T-cell (primary cell): ENCODE results near the gene TBK1. TPM values are rescaled to one million over a fixed set of nuclear protein-coding genes. Genes with fewer than 3 reads are reported as not detected.
"Not testable (repeated sequence)": the region's sequence is repeated elsewhere in the genome, so short reads cannot be mapped to it uniquely, and the experiment has no call there.

Experiments used
- ATAC-seq, 4 experiments: fragments of 200-7000 bp in 3 of 4; fragments of 150-1000 bp in 1 of 4; cut with Tn5 transposase; replicated peaks in 1 of 4; 1 replicate in 3 of 4; 2 replicates in 1 of 4; pipeline ENCODE4 v1.10.0; 2021; ENCODE audit warnings: moderate library complexity in 3 of 4, mild to moderate bottlenecking in 2 of 4, moderate number of reproducible peaks in 1 of 4
- CTCF ChIA-PET, 2 donors: fragments of 300-600 bp; sonication (Branson Sonifier 250); formaldehyde crosslinking; loops; one replicate each; lab custom pipeline; 2022; ENCODE audit warnings: antibody characterized with exemption in 2 of 2; lab: Charles Lee
- POLR2A ChIA-PET, 2 donors: fragments of 300-600 bp; sonication (Branson Sonifier 250); formaldehyde crosslinking; loops; one replicate each; lab custom pipeline; 2022; ENCODE audit warnings: antibody characterized with exemption in 2 of 2; lab: Charles Lee
- DNase-seq, 35 experiments: peaks; one replicate each; pipeline versions ENCODE4 v3.0.0 to v3.0.0-alpha.2; 2013 to 2023
- H3K27ac ChIP-seq: one replicate; pipeline ENCODE4 v1.5.1; 2013; ENCODE audit warnings: low read length
- H3K27me3 ChIP-seq, 2 experiments: replicated peaks in 1 of 2; 1 replicate in 1 of 2; 2 replicates in 1 of 2; pipeline versions ENCODE4 v1.6.1 to v1.7.0; 2013; ENCODE audit warnings: low read length in 1 of 2, mixed read lengths in 1 of 2; ENCODE audit not compliant: control insufficient read depth in 2 of 2, insufficient read depth in 2 of 2; ENCODE audit errors: extremely low read depth in 1 of 2
- H3K36me3 ChIP-seq, 2 donors: 1 replicate in 1 of 2; 2 replicates in 1 of 2; pipeline versions ENCODE4 v1.6.1 to v1.7.0; 2013; ENCODE audit warnings: low read length in 1 of 2; ENCODE audit not compliant: control insufficient read depth in 2 of 2, insufficient read depth in 1 of 2; ENCODE audit errors: extremely low read depth in 1 of 2
- H3K4me1 ChIP-seq, 2 experiments: 1 replicate in 1 of 2; 2 replicates in 1 of 2; pipeline versions ENCODE4 v1.6.1 to v1.7.0; 2013; ENCODE audit warnings: low read length in 2 of 2, mixed read lengths in 1 of 2; ENCODE audit not compliant: insufficient read depth in 2 of 2, control insufficient read depth in 1 of 2; ENCODE audit errors: extremely low read depth in 1 of 2
- H3K4me3 ChIP-seq, 2 donors: 1 replicate in 1 of 2; 2 replicates in 1 of 2; pipeline versions ENCODE4 v1.5.1 to v1.7.0; 2013; ENCODE audit warnings: mild to moderate bottlenecking in 2 of 2, low read length in 1 of 2, moderate library complexity in 1 of 2; ENCODE audit not compliant: control insufficient read depth in 1 of 2; ENCODE audit errors: extremely low read depth in 1 of 2
- H3K9me3 ChIP-seq: 2 replicates; pipeline ENCODE4 v1.7.0; 2013
- H3K27ac Mint-ChIP-seq, 2 donors: one replicate each; pipeline ENCODE4 v1.8.0; 2020 to 2021; ENCODE audit warnings: mild to moderate bottlenecking in 2 of 2, mixed read lengths in 2 of 2
- H3K27me3 Mint-ChIP-seq, 2 donors: one replicate each; pipeline ENCODE4 v1.8.0; 2021 to 2022; ENCODE audit warnings: mixed read lengths in 2 of 2
- H3K36me3 Mint-ChIP-seq: one replicate; pipeline ENCODE4 v1.8.0; 2021; ENCODE audit warnings: mixed read lengths
- H3K4me1 Mint-ChIP-seq, 3 donors: one replicate each; pipeline ENCODE4 v1.8.0; 2020 to 2022; ENCODE audit warnings: mixed read lengths in 3 of 3, mild to moderate bottlenecking in 1 of 3
- H3K4me3 Mint-ChIP-seq, 3 donors: one replicate each; pipeline ENCODE4 v1.8.0; 2020 to 2022; ENCODE audit warnings: mild to moderate bottlenecking in 3 of 3, mixed read lengths in 3 of 3, moderate library complexity in 3 of 3
- H3K9me3 Mint-ChIP-seq, 3 donors: one replicate each; pipeline ENCODE4 v1.8.0; 2020 to 2022; ENCODE audit warnings: mixed read lengths in 3 of 3
- WGBS: methylation state at CpG from one replicate; pipeline ENCODE4 v1.1.5; 2013; ENCODE audit warnings: missing lambda C conversion rate; ENCODE audit not compliant: insufficient coverage; 5-methylcytosine and 5-hydroxymethylcytosine counted together
- total RNA-seq, 35 experiments: library from RNA in 6 of 35; stranded (reverse) in 6 of 35; fragments of 120-200 nt in 1 of 35; gene quantifications; one replicate each; pipeline versions ENCODE4 v1.2.1 to v1.2.4 and lab custom pipeline; 2013 to 2026

The TBK1 gene
- total RNA-seq, 5 donors from 2014 or later (not counting 1 experiment from before 2014, with no cell fraction given), result 8.9 to 20.0 (median 13.5) TPM

DNA sequence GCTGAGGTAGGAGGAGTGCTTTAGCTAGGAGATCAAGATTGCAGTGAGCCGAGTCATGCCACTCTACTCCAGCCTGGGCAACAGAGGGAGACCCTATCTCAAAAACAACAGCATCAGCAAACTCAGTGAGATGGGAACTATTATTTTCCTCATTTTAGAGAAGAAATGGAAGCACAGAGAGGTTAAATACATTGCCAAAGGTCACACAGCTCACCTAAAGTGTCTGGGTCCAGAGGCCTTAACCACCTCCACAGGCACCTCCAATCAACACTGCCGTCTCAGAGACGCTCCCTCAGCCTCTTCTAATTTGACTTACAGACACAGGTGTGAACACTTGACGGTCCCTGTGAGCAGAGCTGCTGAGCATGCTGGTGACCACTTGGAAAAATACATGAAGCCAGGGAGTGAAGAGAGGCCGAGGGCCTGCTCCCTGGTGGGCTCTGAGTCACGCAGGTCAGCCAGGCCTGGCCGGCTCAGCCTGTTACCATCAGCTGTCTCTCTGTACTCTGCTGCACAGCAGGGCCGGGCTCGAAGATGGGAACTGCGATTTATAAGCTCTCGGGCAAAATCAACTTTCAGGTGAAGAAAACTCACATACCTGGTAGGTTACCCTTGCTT lies 80.9 kb downstream of the TBK1 start:
- H3K4me3 ChIP-seq, result no peak overlapping the region
- no peaks in the 10 kb centered on the region for H3K4me1 Mint-ChIP-seq
- WGBS, result 98% methylated on average over 10 of the region's 11 CpGs
- no peaks in the 10 kb centered on the region for H3K36me3 ChIP-seq
- H3K4me3 Mint-ChIP-seq, result no peak overlapping the region
- ATAC-seq, result no peak
- H3K4me1 ChIP-seq, result no peaks in the 10 kb centered on the region
- CTCF ChIA-PET, result interaction anchor here in 1 of 2 donors (0.6 kb wide), 1 partner anchor 51 kb away, joined by 3 read pairs; no protein-coding TSS in a partner anchor
- no peaks in the 10 kb centered on the region for H3K27me3 ChIP-seq
- H3K27ac Mint-ChIP-seq, result no peak overlapping the region
- no peaks in the 10 kb centered on the region for H3K36me3 Mint-ChIP-seq
- no peaks in the 10 kb centered on the region for H3K9me3 ChIP-seq
- POLR2A ChIA-PET, result no interaction called here
- H3K27me3 Mint-ChIP-seq, result peaks cover 0 to 3% of the 10 kb centered on the region in 2 donors
- no peak for DNase-seq
- H3K9me3 Mint-ChIP-seq, result no peaks in the 10 kb centered on the region
- H3K27ac ChIP-seq, result no peak overlapping the region

DNA sequence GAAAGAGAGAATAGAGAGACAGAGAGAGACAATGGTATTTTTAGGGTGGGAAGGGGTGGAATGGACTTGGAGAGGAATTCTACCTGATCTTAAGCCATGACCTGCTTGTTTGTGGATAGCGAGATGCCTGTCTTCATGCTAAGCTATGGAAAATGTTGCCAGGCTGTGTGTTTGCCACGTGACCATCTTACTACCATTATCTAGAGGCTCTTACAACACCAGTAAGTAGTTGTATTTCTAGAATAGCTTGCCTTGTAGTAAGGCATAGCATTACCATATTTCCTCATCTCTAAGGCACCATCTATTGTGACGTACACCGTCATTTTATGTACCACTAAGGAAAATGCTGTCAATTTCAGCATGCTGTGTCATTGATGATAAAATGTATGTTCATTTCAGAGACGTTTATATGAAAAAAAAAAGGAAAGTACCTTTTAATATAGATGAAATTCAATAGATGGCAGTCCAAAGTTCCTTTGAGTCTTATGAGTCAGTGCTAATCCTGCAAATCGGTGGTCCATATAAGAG lies 82.8 kb downstream of the TBK1 start:
- H3K4me3 Mint-ChIP-seq, result no peak overlapping the region
- no peaks in the 10 kb centered on the region for H3K4me1 Mint-ChIP-seq
- no peak overlapping the region for H3K27ac Mint-ChIP-seq
- CTCF ChIA-PET, result interaction anchor here in 1 of 2 donors (0.5 kb wide), 2 partner anchors 50 to 261 kb away, joined by 3 to 4 read pairs; no protein-coding TSS in a partner anchor
- Histone ChIP-seq H3K4me3 (no peak overlapping the region), H3K27ac (no peak overlapping the region), H3K27me3 (no peaks in the 10 kb centered on the region), H3K36me3 (no peaks in the 10 kb centered on the region), H3K9me3 (no peaks in the 10 kb centered on the region), H3K4me1 (no peaks in the 10 kb centered on the region)
- no peak for ATAC-seq
- DNase-seq, result no peak
- no peaks in the 10 kb centered on the region for H3K9me3 Mint-ChIP-seq
- POLR2A ChIA-PET, result no interaction called here
- no peaks in the 10 kb centered on the region for H3K36me3 Mint-ChIP-seq
- H3K27me3 Mint-ChIP-seq, result peaks cover 0 to 3% of the 10 kb centered on the region in 2 donors
- no CpG with 5 or more reads among the region's 6 CpGs for WGBS

DNA sequence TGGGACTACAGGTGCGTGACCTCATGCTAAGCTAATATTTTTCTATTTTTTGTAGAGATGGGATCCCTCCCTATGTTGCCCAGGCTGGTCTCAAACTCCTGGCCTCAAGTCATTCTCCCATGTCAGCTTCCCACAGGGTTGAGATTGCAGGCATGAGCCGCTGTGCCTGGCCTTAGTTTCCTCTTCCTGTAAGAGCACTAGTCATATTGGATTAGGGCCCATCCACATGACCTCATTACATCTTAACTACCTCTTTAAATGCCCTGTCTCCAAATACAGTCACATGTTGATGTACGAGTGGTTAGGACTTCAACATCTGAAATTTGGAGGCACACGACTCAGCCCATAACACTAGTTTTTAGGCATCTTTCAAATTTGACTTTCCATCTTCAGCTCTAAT lies 86.2 kb downstream of the TBK1 start:
- CTCF ChIA-PET, result no interaction called here
- ATAC-seq, result no peak
- no peaks in the 10 kb centered on the region for H3K36me3 Mint-ChIP-seq

DNA sequence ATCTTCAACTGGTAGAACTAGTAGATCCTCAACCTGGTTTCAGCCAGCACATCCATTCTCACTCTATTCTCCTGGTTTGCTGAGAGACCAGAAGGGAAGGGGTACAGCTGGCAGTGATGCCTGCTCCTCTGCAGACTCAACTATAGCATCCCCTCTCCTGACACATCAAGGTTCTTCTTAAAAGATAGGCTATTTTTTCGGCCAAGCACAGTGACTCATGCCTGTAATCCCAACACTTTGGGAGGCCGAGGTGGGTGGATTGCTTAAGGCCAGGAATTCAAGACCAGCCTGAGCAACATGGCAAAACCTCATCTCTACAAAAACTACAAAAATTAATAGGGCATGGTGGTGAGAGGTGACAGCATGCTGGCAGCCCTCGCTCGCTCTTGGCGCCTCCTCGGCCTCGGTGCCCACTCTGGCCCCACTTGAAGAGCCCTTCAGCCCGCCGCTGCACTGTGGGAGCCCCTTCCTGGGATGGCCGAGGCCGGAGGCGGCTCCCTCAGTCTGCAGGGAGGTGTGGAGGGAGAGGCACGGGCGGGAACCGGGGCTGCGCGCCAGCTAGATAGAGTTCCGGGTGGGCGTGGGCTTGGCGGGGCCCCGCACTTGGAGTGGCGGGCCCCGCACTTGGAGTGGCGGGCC lies 90.6 kb downstream of the TBK1 start:
- H3K9me3 Mint-ChIP-seq, DNase-seq, H3K27me3 ChIP-seq, POLR2A ChIA-PET, H3K4me1 ChIP-seq, H3K4me3 ChIP-seq, H3K36me3 Mint-ChIP-seq, H3K9me3 ChIP-seq, H3K36me3 ChIP-seq, H3K27ac Mint-ChIP-seq, H3K4me1 Mint-ChIP-seq, H3K27me3 Mint-ChIP-seq, H3K4me3 Mint-ChIP-seq, ATAC-seq, H3K27ac ChIP-seq: not testable (repeated sequence)
- 92% methylated on average over 18 of the region's 24 CpGs for WGBS
- CTCF ChIA-PET, result interaction anchor here in 1 of 2 donors (0.6 kb wide), 1 partner anchor 70 kb away, joined by 6 read pairs; no protein-coding TSS in a partner anchor

More for the DNA sequence above, 86.2 kb downstream of the TBK1 start:
- no peaks in the 10 kb centered on the region for H3K9me3 ChIP-seq
- POLR2A ChIA-PET, result no interaction called here
- Mint-ChIP-seq H3K4me3 (no peak overlapping the region), H3K4me1 (no peaks in the 10 kb centered on the region), H3K27me3 (peaks cover 3 to 7% of the 10 kb centered on the region in 2 donors), H3K27ac (no peak overlapping the region), H3K9me3 (no peaks in the 10 kb centered on the region)
- no peak for DNase-seq
- H3K27me3 ChIP-seq, result peaks cover 0 to 3% of the 10 kb centered on the region in 2 experiments
- no peaks in the 10 kb centered on the region for H3K36me3 ChIP-seq
- WGBS, result 100% methylated on average over 2 of the region's 4 CpGs
- no peak overlapping the region for H3K4me3 ChIP-seq
- no peaks in the 10 kb centered on the region for H3K4me1 ChIP-seq
- H3K27ac ChIP-seq, result no peak overlapping the region

DNA sequence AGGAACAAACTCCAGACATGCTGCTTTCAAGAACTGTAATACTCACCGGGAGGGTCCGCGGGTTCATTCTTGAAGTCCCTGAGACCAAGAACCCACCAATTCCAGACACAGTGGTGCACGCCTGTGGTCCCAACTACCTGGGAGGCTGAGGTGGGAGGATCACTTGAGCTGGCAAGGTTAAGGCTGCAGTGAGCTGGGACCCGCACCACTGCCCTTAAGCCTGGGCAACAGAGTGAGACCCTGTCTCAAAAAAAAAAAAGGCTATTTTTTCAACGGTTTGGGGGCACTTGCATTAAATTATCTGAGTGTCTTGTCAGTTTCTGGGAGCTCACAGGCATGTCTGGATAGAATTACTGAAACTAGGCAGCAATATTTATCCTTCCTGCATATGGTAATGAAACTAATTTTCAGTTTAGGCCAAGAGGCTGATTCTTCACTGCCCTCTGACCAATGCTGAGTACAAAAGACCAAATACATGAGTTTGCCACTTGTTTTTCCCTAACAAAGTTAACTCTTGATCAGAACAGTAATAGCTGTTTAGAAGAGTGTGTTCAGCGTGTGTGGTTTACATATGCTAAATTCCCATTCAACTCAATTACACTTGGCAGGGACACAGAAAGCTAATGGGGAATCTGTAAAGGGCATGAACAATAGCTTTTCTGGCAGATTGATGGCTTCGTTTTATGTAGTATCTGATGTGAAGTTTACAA lies 92.6 kb downstream of the TBK1 start:
- Mint-ChIP-seq H3K36me3 (no peaks in the 10 kb centered on the region), H3K4me1 (peaks cover 2 to 3% (median 2%) of the 10 kb centered on the region in 3 donors), H3K9me3 (no peaks in the 10 kb centered on the region), H3K27me3 (peaks cover 2 to 7% of the 10 kb centered on the region in 2 donors), H3K4me3 (no peak overlapping the region), H3K27ac (no peak overlapping the region)
- peaks cover under 1 to 2% of the 10 kb centered on the region in 2 experiments for H3K4me1 ChIP-seq
- ATAC-seq (no peak), DNase-seq (no peak)
- H3K36me3 ChIP-seq, result no peaks in the 10 kb centered on the region
- H3K27ac ChIP-seq, result no peak overlapping the region
- no peak overlapping the region for H3K4me3 ChIP-seq
- POLR2A ChIA-PET, result no interaction called here
- no peaks in the 10 kb centered on the region for H3K9me3 ChIP-seq
- H3K27me3 ChIP-seq, result peaks cover 5% of the 10 kb centered on the region in 2 experiments
- CTCF ChIA-PET, result interaction anchor here (0.7 to 1.5 kb wide), 5 partner anchors 153 to 1737 kb away, joined by 3 to 4 read pairs (median 3); no protein-coding TSS in a partner anchor
- 77% methylated on average over 3 of the region's 8 CpGs for WGBS

DNA sequence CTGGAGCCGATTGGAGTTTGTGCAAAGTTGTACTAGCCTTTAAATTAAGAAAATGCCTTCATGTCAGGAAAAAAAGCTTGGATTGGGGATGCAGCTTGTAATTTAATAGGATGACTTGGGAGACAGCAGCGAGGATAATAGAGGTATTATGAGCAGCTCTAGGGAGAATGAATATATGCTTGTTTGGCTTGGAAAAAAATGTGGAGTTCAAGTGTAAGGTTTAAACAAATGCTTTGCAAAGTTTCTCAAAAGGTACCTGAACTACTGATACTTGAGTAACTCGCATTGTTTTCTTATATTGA lies 93.1 kb downstream of the TBK1 start:
- ChIA-PET POLR2A (no interaction called here), CTCF (interaction anchor here (0.7 to 1.5 kb wide), 5 partner anchors 135 to 169 kb away, joined by 3 to 6 read pairs (median 4); no protein-coding TSS in a partner anchor)
- H3K27me3 ChIP-seq, result peaks cover 5% of the 10 kb centered on the region in 2 experiments
- H3K9me3 Mint-ChIP-seq, result no peaks in the 10 kb centered on the region
- no peak overlapping the region for H3K27ac ChIP-seq
- H3K4me1 ChIP-seq, result peaks cover 3 to 4% of the 10 kb centered on the region in 2 experiments
- H3K4me3 Mint-ChIP-seq, result no peak overlapping the region
- peaks cover 7 to 9% (median 7%) of the 10 kb centered on the region in 3 donors for H3K4me1 Mint-ChIP-seq
- ATAC-seq (no peak), DNase-seq (no peak)
- peaks cover 2 to 7% of the 10 kb centered on the region in 2 donors for H3K27me3 Mint-ChIP-seq
- no peaks in the 10 kb centered on the region for H3K9me3 ChIP-seq
- H3K27ac Mint-ChIP-seq, result no peak overlapping the region
- no peak overlapping the region for H3K4me3 ChIP-seq
- WGBS, result 80% methylated on average over 2 of the region's 3 CpGs
- H3K36me3 Mint-ChIP-seq, result no peaks in the 10 kb centered on the region
- no peaks in the 10 kb centered on the region for H3K36me3 ChIP-seq
